Measurements from ENCODE around the gene KIF9. TPM values are rescaled to one million over a fixed set of nuclear protein-coding genes. Genes with fewer than 3 reads are reported as not detected.
"Not testable (repeated sequence)": the region's sequence is repeated elsewhere in the genome, so short reads cannot be mapped to it uniquely, and the experiment has no call there.

The KIF9 gene
- total RNA-seq, 1 donor from 2014 or later = 2.4 TPM

DNA sequence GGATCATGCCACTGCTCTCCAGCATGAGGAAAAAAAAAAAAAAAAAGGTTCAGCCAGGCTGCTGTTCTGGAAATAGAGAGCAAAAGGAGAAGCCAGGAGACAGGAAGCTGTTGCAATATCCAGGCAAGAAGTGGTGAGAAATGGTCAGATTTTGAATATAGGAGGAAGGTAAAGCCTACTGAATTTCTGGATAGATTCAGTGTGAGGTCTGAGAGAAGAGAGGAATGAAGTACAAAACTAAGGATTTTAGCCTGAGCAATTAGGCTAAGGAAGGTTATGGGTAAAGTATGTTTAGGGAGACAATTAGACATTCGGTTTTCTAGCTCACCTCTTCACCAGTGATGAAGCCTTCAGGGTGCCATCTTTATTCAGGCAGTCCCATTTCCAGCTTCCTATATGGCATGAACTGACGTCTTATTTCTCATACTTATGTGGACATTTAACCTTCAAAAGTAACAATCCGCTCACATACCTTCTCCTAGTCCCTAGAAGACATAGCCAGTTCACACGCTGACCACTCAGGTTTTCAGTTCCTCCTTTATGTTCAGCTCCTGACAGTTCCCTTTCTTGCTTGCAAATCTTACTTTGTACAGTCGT is 57.2 kb downstream of the KIF9 start:
- no peak overlapping the region for H3K27ac Mint-ChIP-seq (ENCODE audit: unreplicated experiment)
- H3K4me3 Mint-ChIP-seq (ENCODE audit: unreplicated experiment) = peak overlapping the region; percentile 25
- no peak for DNase-seq
- peaks cover 2% of the 10 kb centered on the region for H3K27me3 Mint-ChIP-seq (ENCODE audit: unreplicated experiment)
- TF ChIP-seq, protein P1, sequence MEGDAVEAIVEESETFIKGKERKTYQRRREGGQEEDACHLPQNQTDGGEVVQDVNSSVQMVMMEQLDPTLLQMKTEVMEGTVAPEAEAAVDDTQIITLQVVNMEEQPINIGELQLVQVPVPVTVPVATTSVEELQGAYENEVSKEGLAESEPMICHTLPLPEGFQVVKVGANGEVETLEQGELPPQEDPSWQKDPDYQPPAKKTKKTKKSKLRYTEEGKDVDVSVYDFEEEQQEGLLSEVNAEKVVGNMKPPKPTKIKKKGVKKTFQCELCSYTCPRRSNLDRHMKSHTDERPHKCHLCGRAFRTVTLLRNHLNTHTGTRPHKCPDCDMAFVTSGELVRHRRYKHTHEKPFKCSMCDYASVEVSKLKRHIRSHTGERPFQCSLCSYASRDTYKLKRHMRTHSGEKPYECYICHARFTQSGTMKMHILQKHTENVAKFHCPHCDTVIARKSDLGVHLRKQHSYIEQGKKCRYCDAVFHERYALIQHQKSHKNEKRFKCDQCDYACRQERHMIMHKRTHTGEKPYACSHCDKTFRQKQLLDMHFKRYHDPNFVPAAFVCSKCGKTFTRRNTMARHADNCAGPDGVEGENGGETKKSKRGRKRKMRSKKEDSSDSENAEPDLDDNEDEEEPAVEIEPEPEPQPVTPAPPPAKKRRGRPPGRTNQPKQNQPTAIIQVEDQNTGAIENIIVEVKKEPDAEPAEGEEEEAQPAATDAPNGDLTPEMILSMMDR (IDR thresholded peaks at IDR 0.05; ENCODE audit: partially characterized antibody, unreplicated experiment) = no peak
- H3K4me1 Mint-ChIP-seq (ENCODE audit: low read depth, unreplicated experiment) = no peaks in the 10 kb centered on the region
- H3K9me3 Mint-ChIP-seq (ENCODE audit: unreplicated experiment) = peaks cover 1% of the 10 kb centered on the region
- H3K36me3 Mint-ChIP-seq (ENCODE audit: unreplicated experiment) = no peaks in the 10 kb centered on the region

DNA sequence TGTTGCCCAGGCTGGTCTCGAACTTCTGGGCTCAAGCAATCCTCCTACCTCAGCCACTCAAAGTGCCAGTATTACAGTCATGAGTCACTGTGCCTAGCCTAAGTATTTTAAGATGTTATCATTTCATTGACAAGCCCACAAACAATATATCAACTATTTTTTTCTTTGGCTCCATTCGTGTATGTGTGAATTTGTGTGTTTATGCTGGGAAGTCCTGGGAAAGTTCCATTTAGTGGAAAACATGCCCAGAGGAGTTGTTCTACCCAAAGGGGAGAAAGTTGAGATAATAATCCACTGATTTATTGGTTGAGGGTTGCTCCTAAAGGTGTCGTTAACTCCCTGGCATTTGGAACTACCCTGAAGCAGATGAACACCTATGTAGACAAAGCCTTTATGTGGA is 58.8 kb downstream of the KIF9 start:
- TF ChIP-seq, protein P1 (IDR thresholded peaks at IDR 0.05; ENCODE audit: partially characterized antibody, unreplicated experiment) = no peak
- peaks cover 2% of the 10 kb centered on the region for H3K27me3 Mint-ChIP-seq (ENCODE audit: unreplicated experiment)
- no peak overlapping the region for H3K27ac Mint-ChIP-seq (ENCODE audit: unreplicated experiment)

DNA sequence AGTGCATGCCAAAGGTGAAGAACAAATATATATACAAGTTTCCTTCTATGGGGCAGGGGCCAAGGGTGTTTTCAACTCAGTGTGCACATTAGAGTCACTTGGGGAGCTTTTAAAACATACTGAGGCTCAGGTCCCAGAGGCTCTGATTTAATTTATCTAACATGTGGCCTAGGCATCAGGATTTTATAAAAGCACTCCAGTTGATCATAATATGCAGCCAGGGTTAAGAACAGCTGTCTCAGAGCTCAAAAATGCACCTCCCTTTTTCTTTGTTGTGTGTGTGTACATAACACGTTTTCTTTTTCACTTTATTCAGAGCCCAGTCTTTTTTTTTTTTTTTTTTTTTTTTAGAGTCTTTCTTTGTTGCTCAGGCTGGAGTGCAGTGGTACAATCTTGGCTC is 60.8 kb downstream of the KIF9 start:
- no peaks in the 10 kb centered on the region for H3K4me1 Mint-ChIP-seq (ENCODE audit: low read depth, unreplicated experiment)
- H3K9me3 Mint-ChIP-seq (ENCODE audit: unreplicated experiment) = no peaks in the 10 kb centered on the region
- no peak overlapping the region for H3K4me3 Mint-ChIP-seq (ENCODE audit: unreplicated experiment)
- DNase-seq = no peak
- H3K27ac Mint-ChIP-seq (ENCODE audit: unreplicated experiment) = no peak overlapping the region
- H3K36me3 Mint-ChIP-seq (ENCODE audit: unreplicated experiment) = no peaks in the 10 kb centered on the region
- peaks cover 2% of the 10 kb centered on the region for H3K27me3 Mint-ChIP-seq (ENCODE audit: unreplicated experiment)
- TF ChIP-seq, protein P1 (IDR thresholded peaks at IDR 0.05; ENCODE audit: partially characterized antibody, unreplicated experiment) = no peak

More for the DNA sequence above, 58.8 kb downstream of the KIF9 start:
- Mint-ChIP-seq H3K4me1 (ENCODE audit: low read depth, unreplicated experiment) (no peaks in the 10 kb centered on the region), H3K36me3 (ENCODE audit: unreplicated experiment) (no peaks in the 10 kb centered on the region), H3K9me3 (ENCODE audit: unreplicated experiment) (no peaks in the 10 kb centered on the region), H3K4me3 (ENCODE audit: unreplicated experiment) (no peak overlapping the region)
- no peak for DNase-seq

DNA sequence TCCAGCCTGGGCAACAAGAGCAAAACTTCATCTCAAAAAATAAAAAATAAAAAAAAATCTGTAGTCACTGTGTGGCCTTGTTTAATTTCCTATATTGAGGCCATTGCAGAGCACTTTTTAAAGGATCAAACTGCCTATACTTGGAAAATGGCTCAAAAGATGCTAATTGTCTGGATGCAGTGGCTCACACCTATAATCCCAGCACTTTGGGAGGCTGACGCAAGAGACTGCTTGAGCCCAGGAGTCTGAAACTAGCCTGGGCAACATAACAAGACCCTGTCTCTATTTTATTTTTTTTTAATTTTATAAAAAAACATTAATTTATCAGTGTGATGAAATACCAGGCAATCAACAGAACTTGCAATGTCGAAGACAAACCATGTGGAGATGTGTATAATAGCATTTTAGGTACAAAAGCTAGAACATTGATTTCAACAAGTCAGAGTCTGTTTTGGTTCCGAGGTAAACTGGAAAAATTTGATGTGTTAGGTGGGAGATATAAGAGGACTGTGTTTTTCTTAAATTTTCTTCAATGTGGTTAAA is 71.7 kb downstream of the KIF9 start:
- Mint-ChIP-seq H3K36me3 (ENCODE audit: unreplicated experiment) (no peaks in the 10 kb centered on the region), H3K27me3 (ENCODE audit: unreplicated experiment) (peaks cover 3% of the 10 kb centered on the region), H3K27ac (ENCODE audit: unreplicated experiment) (no peak overlapping the region), H3K4me3 (ENCODE audit: unreplicated experiment) (no peak overlapping the region), H3K4me1 (ENCODE audit: low read depth, unreplicated experiment) (no peaks in the 10 kb centered on the region), H3K9me3 (ENCODE audit: unreplicated experiment) (no peaks in the 10 kb centered on the region)
- no peak for DNase-seq
- TF ChIP-seq, protein P1 (IDR thresholded peaks at IDR 0.05; ENCODE audit: partially characterized antibody, unreplicated experiment) = no peak

DNA sequence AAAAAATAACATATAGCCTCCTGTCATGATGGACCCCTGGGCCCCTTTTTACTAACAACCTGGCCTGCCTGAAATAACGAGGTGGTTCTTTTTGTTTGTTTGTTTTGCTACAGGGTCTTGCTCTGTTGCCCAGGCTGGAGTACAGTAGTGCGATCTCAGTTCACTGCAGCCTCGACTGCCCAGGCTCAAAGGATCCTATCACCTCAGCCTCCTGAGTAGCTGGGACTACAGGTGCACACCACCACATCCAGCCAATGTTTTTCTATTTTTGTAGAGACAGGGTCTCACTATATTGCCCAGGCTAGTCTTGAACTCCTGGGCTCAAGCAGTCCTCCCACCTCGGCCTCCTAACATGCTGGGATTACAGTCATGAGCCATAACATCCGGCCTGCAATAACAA is 76.6 kb downstream of the KIF9 start:
- not testable (repeated sequence) for H3K9me3 Mint-ChIP-seq (ENCODE audit: unreplicated experiment); H3K4me1 Mint-ChIP-seq (ENCODE audit: low read depth, unreplicated experiment); H3K27ac Mint-ChIP-seq (ENCODE audit: unreplicated experiment); H3K4me3 Mint-ChIP-seq (ENCODE audit: unreplicated experiment); DNase-seq; H3K27me3 Mint-ChIP-seq (ENCODE audit: unreplicated experiment); H3K36me3 Mint-ChIP-seq (ENCODE audit: unreplicated experiment)
